ENCODE results near the gene WDFY4. TPM values are rescaled to one million over a fixed set of nuclear protein-coding genes. Genes with fewer than 3 reads are reported as not detected.

WDFY4 gene
- total RNA-seq, 2 donors from 2014 or later = not detected

GRCh38 chr10:48856855-48857254 is 172.2 kb downstream of the WDFY4 start:
- Mint-ChIP-seq H3K9me3 (peaks cover 11% of the 10 kb centered on the region), H3K4me3 (no peak overlapping the region), H3K4me1 (no peaks in the 10 kb centered on the region), H3K36me3 (ENCODE audit: low read depth) (no peaks in the 10 kb centered on the region), H3K27me3 (ENCODE audit: insufficient read depth) (peaks cover 7% of the 10 kb centered on the region), H3K27ac (no peak overlapping the region)
- Histone ChIP-seq H3K36me3 (ENCODE audit: control insufficient read depth, insufficient read depth, low read length) (no peaks in the 10 kb centered on the region), H3K27me3 (ENCODE audit: control insufficient read depth, insufficient read depth, low read length, poor library complexity, severe bottlenecking) (no peaks in the 10 kb centered on the region), H3K27ac (ENCODE audit: low read depth, low read length) (no peak overlapping the region), H3K9ac (ENCODE audit: extremely low read depth, low read length, poor library complexity, severe bottlenecking) (no peak overlapping the region), H3K4me1 (ENCODE audit: control insufficient read depth, insufficient read depth, low read length) (no peaks in the 10 kb centered on the region), H3K4me3 (ENCODE audit: low read length) (no peak overlapping the region), H3K9me3 (ENCODE audit: control insufficient read depth, low read length) (no peaks in the 10 kb centered on the region)
- no peak for DNase-seq
- no peak for TF ChIP-seq CTCF (conservative IDR thresholded peaks at IDR 0.05)

- H3K9me3 Mint-ChIP-seq = no peaks in the 10 kb centered on the region
- H3K27me3 Mint-ChIP-seq (ENCODE audit: insufficient read depth) = no peaks in the 10 kb centered on the region
- WGBS, 2 experiments (ENCODE audit: insufficient coverage in 1 of 2, insufficient read length in 1 of 2) = 80 to 83% methylated on average over 1 of the region's 1 CpG
Measured at GRCh38 chr10:48872234-48872633, 187.6 kb downstream of the WDFY4 start.

GRCh38 chr10:48878091-48878490 is 193.4 kb downstream of the WDFY4 start:
- Histone ChIP-seq H3K9ac (ENCODE audit: extremely low read depth, low read length, poor library complexity, severe bottlenecking) (no peak overlapping the region), H3K9me3 (ENCODE audit: control insufficient read depth, low read length) (no peaks in the 10 kb centered on the region), H3K36me3 (ENCODE audit: control insufficient read depth, insufficient read depth, low read length) (no peaks in the 10 kb centered on the region), H3K4me3 (ENCODE audit: low read length) (no peak overlapping the region), H3K27me3 (ENCODE audit: control insufficient read depth, insufficient read depth, low read length, poor library complexity, severe bottlenecking) (no peaks in the 10 kb centered on the region), H3K27ac (ENCODE audit: low read depth, low read length) (no peak overlapping the region), H3K4me1 (ENCODE audit: control insufficient read depth, insufficient read depth, low read length) (peaks cover 5% of the 10 kb centered on the region)
- no peak for TF ChIP-seq CTCF (conservative IDR thresholded peaks at IDR 0.05)
- Mint-ChIP-seq H3K27ac (no peak overlapping the region), H3K4me1 (peaks cover 8% of the 10 kb centered on the region), H3K27me3 (ENCODE audit: insufficient read depth) (peaks cover 11% of the 10 kb centered on the region), H3K36me3 (ENCODE audit: low read depth) (no peaks in the 10 kb centered on the region), H3K9me3 (peaks cover 5% of the 10 kb centered on the region), H3K4me3 (no peak overlapping the region)
- WGBS, 2 experiments (ENCODE audit: insufficient coverage in 1 of 2, insufficient read length in 1 of 2) = 86 to 90% methylated on average over 3 of the region's 3 CpGs
- DNase-seq = no peak

More at GRCh38 chr10:48872234-48872633, 187.6 kb downstream of the WDFY4 start:
- no peak for TF ChIP-seq CTCF (conservative IDR thresholded peaks at IDR 0.05)
- H3K36me3 Mint-ChIP-seq (ENCODE audit: low read depth) = no peaks in the 10 kb centered on the region
- H3K36me3 ChIP-seq (ENCODE audit: control insufficient read depth, insufficient read depth, low read length) = no peaks in the 10 kb centered on the region
- H3K27ac ChIP-seq (ENCODE audit: low read depth, low read length) = no peak overlapping the region
- H3K9ac ChIP-seq (ENCODE audit: extremely low read depth, low read length, poor library complexity, severe bottlenecking) = no peak overlapping the region
- no peaks in the 10 kb centered on the region for H3K4me1 Mint-ChIP-seq
- H3K4me3 Mint-ChIP-seq = no peak overlapping the region
- H3K4me1 ChIP-seq (ENCODE audit: control insufficient read depth, insufficient read depth, low read length) = no peaks in the 10 kb centered on the region
- no peak overlapping the region for H3K4me3 ChIP-seq (ENCODE audit: low read length)
- H3K9me3 ChIP-seq (ENCODE audit: control insufficient read depth, low read length) = no peaks in the 10 kb centered on the region
- no peak overlapping the region for H3K27ac Mint-ChIP-seq
- no peak for DNase-seq
- no peaks in the 10 kb centered on the region for H3K27me3 ChIP-seq (ENCODE audit: control insufficient read depth, insufficient read depth, low read length, poor library complexity, severe bottlenecking)

Data from endodermal cell (in vitro differentiated cells).